HCT116 (cell line): ENCODE data around the gene RPS27. TPM values are rescaled to one million over a fixed set of nuclear protein-coding genes. Genes with fewer than 3 reads are reported as not detected.

Experiments used
- ATAC-seq: fragments of 200-7000 bp; cut with Tn5 transposase; 2 replicates; pipeline ENCODE4 v1.9.1; 2020; ENCODE audit warnings: mild to moderate bottlenecking, moderate library complexity
- BruUV-seq: library from RNA; stranded (reverse); fragments of 400-500 nt; replicated peaks from 2 replicates; lab custom pipeline; 2021; lab: Mats Ljungman, UMichigan
- CTCF ChIA-PET: fragments of 300-600 bp; sonication (Branson Sonifier 250); formaldehyde crosslinking; loops from one replicate; lab custom pipeline; 2021; ENCODE audit warnings: antibody characterized with exemption; lab: Charles Lee
- POLR2A ChIA-PET: fragments of 300-600, 350-600 bp; sonication (Branson Sonifier 250); formaldehyde crosslinking; loops from one replicate; lab custom pipeline; 2021; ENCODE audit warnings: antibody characterized with exemption; lab: Charles Lee
- RAD21 ChIA-PET, 2 experiments: fragments of 300-600 bp; sonication (Branson Sonifier 250); formaldehyde crosslinking; loops; one replicate each; lab custom pipeline; 2023; ENCODE audit warnings: low total read pairs in 2 of 2; ENCODE audit not compliant: uncharacterized antibody in 2 of 2, unreplicated experiment in 2 of 2, low non-redundant PET in 1 of 2; lab: Charles Lee
- DNase-seq: peaks from one replicate; pipeline ENCODE4 v3.0.0-alpha.2; 2010; ENCODE audit warnings: low read depth, low spot score
- H2AFZ ChIP-seq: fragments of 200-600 bp; shearing (Covaris generic), sonication (generic); 2 replicates; pipeline ENCODE4 v1.6.1; 2017; ENCODE audit warnings: low read depth, mixed run types, mixed read lengths, antibody characterized with exemption, low read length; ENCODE audit not compliant: poor library complexity, severe bottlenecking
- H3K27ac ChIP-seq: 2 replicates; pipeline ENCODE4 v1.5.1; 2012; ENCODE audit warnings: low read depth, low read length
- H3K27me3 ChIP-seq: fragments of 200-600 bp; sonication (generic); 2 replicates; pipeline ENCODE4 v1.6.1; 2016; ENCODE audit warnings: mixed run types, low read length, mixed read lengths; ENCODE audit not compliant: insufficient read depth
- H3K36me3 ChIP-seq, 2 experiments: fragments of 200-500 bp in 1 of 2; fragments of 200-600 bp in 1 of 2; sonication (Bioruptor generic) in 1 of 2; sonication (generic) in 1 of 2; 2 replicates each; pipeline versions ENCODE4 v1.5.1 to v1.6.1; 2014 to 2016; ENCODE audit warnings: low read length in 2 of 2, inconsistent platforms in 1 of 2, mixed read lengths in 1 of 2, mixed run types in 1 of 2; ENCODE audit not compliant: insufficient read depth in 2 of 2, control insufficient read depth in 1 of 2
- H3K4me1 ChIP-seq, 2 experiments: fragments of 200-600 bp in 1 of 2; sonication (generic) in 1 of 2; 2 replicates each; pipeline versions ENCODE4 v1.5.1 to v1.6.1; 2012 to 2017; ENCODE audit warnings: low read length in 2 of 2, inconsistent platforms in 1 of 2, mild to moderate bottlenecking in 1 of 2, mixed read lengths in 1 of 2, mixed run types in 1 of 2, moderate library complexity in 1 of 2; ENCODE audit not compliant: insufficient read depth in 2 of 2, control insufficient read depth in 1 of 2
- H3K4me2 ChIP-seq: fragments of 200-600 bp; sonication (generic); 2 replicates; pipeline ENCODE4 v1.6.1; 2017; ENCODE audit warnings: mixed run types, low read length, mixed read lengths
- H3K4me3 ChIP-seq, 2 experiments: fragments of 200-600 bp in 1 of 2; sonication (generic) in 1 of 2; replicated peaks in 1 of 2; 2 replicates each; pipeline ENCODE4 v1.5.1; 2011 to 2016; ENCODE audit warnings: low read length in 2 of 2, control low read depth in 1 of 2, low read depth in 1 of 2, mild to moderate bottlenecking in 1 of 2, mixed read lengths in 1 of 2, mixed run types in 1 of 2
- H3K79me2 ChIP-seq: fragments of 200-600 bp; sonication (generic); 2 replicates; pipeline ENCODE4 v1.6.1; 2017; ENCODE audit warnings: mild to moderate bottlenecking, mixed run types, low read length, moderate library complexity, mixed read lengths; ENCODE audit not compliant: insufficient read depth
- H3K9ac ChIP-seq: fragments of 200-600 bp; sonication (generic); 2 replicates; pipeline ENCODE4 v1.6.1; 2016; ENCODE audit warnings: low read length, mixed read lengths
- H3K9me2 ChIP-seq: fragments of 200-600 bp; sonication (generic), shearing (Covaris generic); 2 replicates; pipeline ENCODE4 v1.6.1; 2017; ENCODE audit warnings: mixed run types, mild to moderate bottlenecking, moderate library complexity; ENCODE audit not compliant: insufficient read depth
- H3K9me3 ChIP-seq, 2 experiments: fragments of 200-500 bp in 1 of 2; fragments of 200-600 bp in 1 of 2; sonication (Bioruptor generic) in 1 of 2; sonication (generic) in 1 of 2; 2 replicates each; pipeline ENCODE4 v1.6.1; 2014 to 2017; ENCODE audit warnings: low read length in 2 of 2, mixed read lengths in 2 of 2, inconsistent platforms in 1 of 2, low read depth in 1 of 2, mild to moderate bottlenecking in 1 of 2, mixed run types in 1 of 2, moderate library complexity in 1 of 2; ENCODE audit not compliant: control insufficient read depth in 1 of 2, insufficient read depth in 1 of 2
- H4K20me1 ChIP-seq: fragments of 200-600 bp; sonication (generic), shearing (Covaris generic); 2 replicates; pipeline ENCODE4 v1.6.1; 2017; ENCODE audit warnings: mixed run types, mild to moderate bottlenecking, moderate library complexity; ENCODE audit not compliant: insufficient read depth
- CBX3 ChIP-seq: IDR thresholded peaks from 2 replicates; pipeline ENCODE4 v1.6.1; 2012; ENCODE audit warnings: low read depth
- EGR1 ChIP-seq: IDR thresholded peaks from 2 replicates; pipeline ENCODE4 v1.6.1; 2012; ENCODE audit warnings: low read depth
- EZH2 ChIP-seq: fragments of 200-600 bp; sonication (generic); IDR thresholded peaks from 2 replicates; pipeline ENCODE4 v1.6.1; 2017; ENCODE audit warnings: antibody characterized with exemption, mixed run types
- FOSL1 ChIP-seq: IDR thresholded peaks from 2 replicates; pipeline ENCODE4 v1.6.1; 2012; ENCODE audit warnings: low read depth
- JUND ChIP-seq: IDR thresholded peaks from 2 replicates; pipeline ENCODE4 v1.6.1; 2012
- POLR2AphosphoS5 ChIP-seq: IDR thresholded peaks from 2 replicates; pipeline ENCODE4 v1.6.1; 2011; ENCODE audit warnings: mild to moderate bottlenecking, low read depth, low read length, moderate library complexity
- RAD21 ChIP-seq: IDR thresholded peaks from 2 replicates; pipeline ENCODE4 v1.6.1; 2012; ENCODE audit warnings: low read depth, mild to moderate bottlenecking
- SIN3A ChIP-seq: IDR thresholded peaks from 2 replicates; pipeline ENCODE4 v1.6.1; 2012; ENCODE audit warnings: low read depth
- SRF ChIP-seq: IDR thresholded peaks from 2 replicates; pipeline ENCODE4 v1.6.1; 2012; ENCODE audit warnings: low read depth
- TCF7L2 ChIP-seq: IDR thresholded peaks from 2 replicates; pipeline ENCODE4 v1.7.0; 2011; ENCODE audit warnings: borderline replicate concordance, inconsistent platforms; ENCODE audit not compliant: insufficient read depth, insufficient read length; ENCODE audit errors: extremely low read depth
- ZNF274 ChIP-seq: fragments of 200-500 bp; sonication (Bioruptor generic); IDR thresholded peaks from 2 replicates; pipeline ENCODE4 v1.6.1; 2014; ENCODE audit warnings: mild to moderate bottlenecking, low read depth, low read length, inconsistent platforms
- intact Hi-C: fragments of 100-400 bp; cut with micrococcal nuclease; formaldehyde crosslinking; loops from 2 replicates; pipeline ENCODE4 v1.10.0; 2022
- total RNA-seq: library from RNA; stranded (reverse); gene quantifications from one replicate; pipeline ENCODE4 v1.2.1, GENCODE V29; 2021; ENCODE audit not compliant: unreplicated experiment
- TF ChIP-seq, protein P1 (sequence below), 3 experiments: fragments of 200-600 bp in 1 of 3; sonication (generic) in 1 of 3; IDR thresholded peaks in 2 of 3; conservative IDR thresholded peaks in 1 of 3; 2 replicates each; pipeline ENCODE4 v1.5.1; 2012 to 2017; ENCODE audit warnings: low read depth in 2 of 3, low read length in 2 of 3, antibody characterized with exemption in 1 of 3, borderline replicate concordance in 1 of 3, control low read depth in 1 of 3, mild to moderate bottlenecking in 1 of 3, mixed read lengths in 1 of 3, mixed run types in 1 of 3, moderate library complexity in 1 of 3; ENCODE audit not compliant: insufficient read depth in 1 of 3
- TF ChIP-seq, protein P2 (sequence below): IDR thresholded peaks from 2 replicates; pipeline ENCODE4 v1.6.1; 2012; ENCODE audit warnings: low read depth
- TF ChIP-seq, protein P3 (sequence below): IDR thresholded peaks from 2 replicates; pipeline ENCODE4 v1.6.1; 2012

Gene RPS27
- total RNA-seq, 1 experiment from 2014 or later, result 1,905 TPM

DNA sequence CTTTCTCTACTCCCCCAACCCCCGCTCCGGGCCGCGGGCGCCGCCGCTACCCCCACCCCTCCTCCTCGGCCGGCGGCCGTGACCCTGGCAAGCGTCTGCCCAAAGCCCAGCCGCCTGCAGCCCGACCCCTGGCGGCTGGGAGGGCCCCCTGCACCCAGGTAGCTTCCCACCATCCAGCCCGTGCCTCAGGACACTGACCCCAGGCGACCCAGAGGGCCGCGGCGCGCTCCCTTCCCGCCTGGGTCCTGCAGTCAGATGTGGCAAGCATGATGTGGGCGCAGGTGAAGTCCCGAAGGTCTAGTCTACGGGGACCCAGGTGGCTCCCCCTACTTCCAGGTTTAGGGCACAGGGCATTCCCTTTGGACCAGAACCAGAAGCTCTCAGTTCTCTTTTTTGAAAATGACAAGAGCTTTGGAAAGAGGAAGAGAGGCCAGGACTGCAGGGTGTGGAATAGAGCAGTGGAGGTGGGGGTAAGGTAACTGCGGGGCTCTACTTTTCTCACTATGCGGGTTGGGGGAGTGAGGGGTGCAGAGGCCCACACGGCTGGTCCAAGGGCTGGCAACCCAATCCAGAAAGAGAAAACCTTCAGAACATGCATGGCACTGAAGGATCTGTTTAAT is 43.8 kb upstream of the RPS27 start, which contains the start of gene DENND4B (continued):
- TF ChIP-seq SRF, result no peak
- TF ChIP-seq, protein P1, sequence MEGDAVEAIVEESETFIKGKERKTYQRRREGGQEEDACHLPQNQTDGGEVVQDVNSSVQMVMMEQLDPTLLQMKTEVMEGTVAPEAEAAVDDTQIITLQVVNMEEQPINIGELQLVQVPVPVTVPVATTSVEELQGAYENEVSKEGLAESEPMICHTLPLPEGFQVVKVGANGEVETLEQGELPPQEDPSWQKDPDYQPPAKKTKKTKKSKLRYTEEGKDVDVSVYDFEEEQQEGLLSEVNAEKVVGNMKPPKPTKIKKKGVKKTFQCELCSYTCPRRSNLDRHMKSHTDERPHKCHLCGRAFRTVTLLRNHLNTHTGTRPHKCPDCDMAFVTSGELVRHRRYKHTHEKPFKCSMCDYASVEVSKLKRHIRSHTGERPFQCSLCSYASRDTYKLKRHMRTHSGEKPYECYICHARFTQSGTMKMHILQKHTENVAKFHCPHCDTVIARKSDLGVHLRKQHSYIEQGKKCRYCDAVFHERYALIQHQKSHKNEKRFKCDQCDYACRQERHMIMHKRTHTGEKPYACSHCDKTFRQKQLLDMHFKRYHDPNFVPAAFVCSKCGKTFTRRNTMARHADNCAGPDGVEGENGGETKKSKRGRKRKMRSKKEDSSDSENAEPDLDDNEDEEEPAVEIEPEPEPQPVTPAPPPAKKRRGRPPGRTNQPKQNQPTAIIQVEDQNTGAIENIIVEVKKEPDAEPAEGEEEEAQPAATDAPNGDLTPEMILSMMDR (IDR thresholded peaks at IDR 0.05 in 2 of 3, conservative IDR thresholded peaks at IDR 0.05 in 1 of 3; ENCODE audit: borderline replicate concordance in 1 of 3, insufficient read depth in 1 of 3, low read depth in 2 of 3, low read length in 2 of 3), result peak; percentile 69 to 95 (median 81)
- peak; percentile 62 for TF ChIP-seq TCF7L2
- TF ChIP-seq, protein P2, sequence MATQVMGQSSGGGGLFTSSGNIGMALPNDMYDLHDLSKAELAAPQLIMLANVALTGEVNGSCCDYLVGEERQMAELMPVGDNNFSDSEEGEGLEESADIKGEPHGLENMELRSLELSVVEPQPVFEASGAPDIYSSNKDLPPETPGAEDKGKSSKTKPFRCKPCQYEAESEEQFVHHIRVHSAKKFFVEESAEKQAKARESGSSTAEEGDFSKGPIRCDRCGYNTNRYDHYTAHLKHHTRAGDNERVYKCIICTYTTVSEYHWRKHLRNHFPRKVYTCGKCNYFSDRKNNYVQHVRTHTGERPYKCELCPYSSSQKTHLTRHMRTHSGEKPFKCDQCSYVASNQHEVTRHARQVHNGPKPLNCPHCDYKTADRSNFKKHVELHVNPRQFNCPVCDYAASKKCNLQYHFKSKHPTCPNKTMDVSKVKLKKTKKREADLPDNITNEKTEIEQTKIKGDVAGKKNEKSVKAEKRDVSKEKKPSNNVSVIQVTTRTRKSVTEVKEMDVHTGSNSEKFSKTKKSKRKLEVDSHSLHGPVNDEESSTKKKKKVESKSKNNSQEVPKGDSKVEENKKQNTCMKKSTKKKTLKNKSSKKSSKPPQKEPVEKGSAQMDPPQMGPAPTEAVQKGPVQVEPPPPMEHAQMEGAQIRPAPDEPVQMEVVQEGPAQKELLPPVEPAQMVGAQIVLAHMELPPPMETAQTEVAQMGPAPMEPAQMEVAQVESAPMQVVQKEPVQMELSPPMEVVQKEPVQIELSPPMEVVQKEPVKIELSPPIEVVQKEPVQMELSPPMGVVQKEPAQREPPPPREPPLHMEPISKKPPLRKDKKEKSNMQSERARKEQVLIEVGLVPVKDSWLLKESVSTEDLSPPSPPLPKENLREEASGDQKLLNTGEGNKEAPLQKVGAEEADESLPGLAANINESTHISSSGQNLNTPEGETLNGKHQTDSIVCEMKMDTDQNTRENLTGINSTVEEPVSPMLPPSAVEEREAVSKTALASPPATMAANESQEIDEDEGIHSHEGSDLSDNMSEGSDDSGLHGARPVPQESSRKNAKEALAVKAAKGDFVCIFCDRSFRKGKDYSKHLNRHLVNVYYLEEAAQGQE, result no peak
- no peak for TF ChIP-seq FOSL1
- peak; percentile 53 for TF ChIP-seq RAD21
- TF ChIP-seq JUND, result no peak

DNA sequence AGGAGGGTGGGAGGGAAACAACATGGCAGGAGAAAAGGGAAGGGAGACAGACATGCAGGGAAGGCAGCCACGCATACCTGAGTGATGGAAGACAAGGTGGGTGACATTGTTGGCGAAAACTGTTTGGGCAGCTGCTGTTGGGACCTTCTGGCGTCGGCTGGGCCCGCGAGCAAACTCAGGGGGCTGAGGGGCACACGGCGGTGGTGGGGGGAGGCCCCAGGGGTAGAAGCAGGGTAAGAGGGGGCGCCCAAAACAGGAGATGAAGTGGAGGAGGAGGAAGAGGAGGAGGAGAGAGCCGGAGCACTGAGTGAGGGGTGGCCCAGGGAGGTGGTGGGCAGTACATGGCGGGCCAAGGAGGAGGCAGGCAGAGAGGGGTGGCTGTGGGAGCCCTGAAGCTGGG is 39.4 kb upstream of the RPS27 start:
- TF ChIP-seq ZNF274, result no peak
- no peak for TF ChIP-seq EGR1
- no peak for TF ChIP-seq POLR2AphosphoS5
- no peak for TF ChIP-seq CBX3
- TF ChIP-seq, protein P3, sequence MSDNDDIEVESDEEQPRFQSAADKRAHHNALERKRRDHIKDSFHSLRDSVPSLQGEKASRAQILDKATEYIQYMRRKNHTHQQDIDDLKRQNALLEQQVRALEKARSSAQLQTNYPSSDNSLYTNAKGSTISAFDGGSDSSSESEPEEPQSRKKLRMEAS, result no peak
- no peak for TF ChIP-seq SRF
- no peak for TF ChIP-seq EZH2
- TF ChIP-seq TCF7L2, result no peak
- TF ChIP-seq SIN3A, result no peak
- BruUV-seq, result no TSS peak
- no peak for ATAC-seq
- peaks cover 0 to 8% of the 10 kb centered on the region in 2 experiments; a peak in 2 of 4 replicates for H3K4me1 ChIP-seq
- ChIA-PET CTCF (no interaction called here), RAD21 (no interaction called here), POLR2A (no interaction called here)
- no peaks in the 10 kb centered on the region for H3K9me3 ChIP-seq
- no peak overlapping the region for H3K27ac ChIP-seq
- no peak overlapping the region for H3K4me3 ChIP-seq
- peaks cover 31% of the 10 kb centered on the region for H3K79me2 ChIP-seq
- no peak overlapping the region for H2AFZ ChIP-seq
- H3K9me2 ChIP-seq, result no peaks in the 10 kb centered on the region
- H3K27me3 ChIP-seq, result no peaks in the 10 kb centered on the region
- no peaks in the 10 kb centered on the region for H4K20me1 ChIP-seq
- intact Hi-C loops, result no loop called here
- no peak overlapping the region for H3K4me2 ChIP-seq
- no peak overlapping the region for H3K9ac ChIP-seq
- peaks cover 29 to 32% of the 10 kb centered on the region in 2 experiments; a peak in 3 of 4 replicates for H3K36me3 ChIP-seq
- DNase-seq, result no peak
